Measurements from ENCODE around the gene SLC16A1. TPM values are rescaled to one million over a fixed set of nuclear protein-coding genes. Genes with fewer than 3 reads are reported as not detected.

Gene SLC16A1
- total RNA-seq, 1 donor, result 77.1 TPM

- Histone ChIP-seq H4K20me1 (ENCODE audit: insufficient read depth, low read length) (no peaks in the 10 kb centered on the region), H3K4me2 (ENCODE audit: insufficient read depth, low read length) (peak overlapping the region; percentile 40), H3K27me3 (ENCODE audit: insufficient read depth, low read length) (no peaks in the 10 kb centered on the region), H3K4me3 (ENCODE audit: insufficient read depth, low read length) (no peak overlapping the region), H3K36me3 (ENCODE audit: insufficient read depth, low read length) (no peaks in the 10 kb centered on the region), H3K79me2 (ENCODE audit: insufficient read depth, low read length) (no peaks in the 10 kb centered on the region), H3K9me3 (ENCODE audit: low read depth, low read length) (no peaks in the 10 kb centered on the region), H3K4me1 (ENCODE audit: insufficient read depth, low read length) (peaks cover 24% of the 10 kb centered on the region), H2AFZ (ENCODE audit: low read length) (no peak overlapping the region), H3K27ac (ENCODE audit: low read depth, low read length) (peak overlapping the region; percentile 36)
- TF ChIP-seq CTCF (IDR thresholded peaks at IDR 0.05; ENCODE audit: extremely low read depth, low read depth, low read length), result no peak
- DNase-seq (ENCODE audit: insufficient read length, low spot score, missing footprints), result no peak
Measured at GRCh38 chr1:112904831-112905261, 51.1 kb downstream of the SLC16A1 start.

GRCh38 chr1:112904071-112904830 is 51.7 kb downstream of the SLC16A1 start:
- TF ChIP-seq CTCF (IDR thresholded peaks at IDR 0.05; ENCODE audit: extremely low read depth, low read depth, low read length), result no peak
- peak overlapping the region; percentile 36 for H3K27ac ChIP-seq (ENCODE audit: low read depth, low read length)
- H3K4me3 ChIP-seq (ENCODE audit: insufficient read depth, low read length), result no peak overlapping the region
- no peaks in the 10 kb centered on the region for H3K36me3 ChIP-seq (ENCODE audit: insufficient read depth, low read length)
- no peaks in the 10 kb centered on the region for H3K79me2 ChIP-seq (ENCODE audit: insufficient read depth, low read length)
- H3K4me1 ChIP-seq (ENCODE audit: insufficient read depth, low read length), result peaks cover 24% of the 10 kb centered on the region
- no peaks in the 10 kb centered on the region for H4K20me1 ChIP-seq (ENCODE audit: insufficient read depth, low read length)
- DNase-seq (ENCODE audit: insufficient read length, low spot score, missing footprints), result no peak
- peak overlapping the region; percentile 40 for H3K4me2 ChIP-seq (ENCODE audit: insufficient read depth, low read length)
- H3K27me3 ChIP-seq (ENCODE audit: insufficient read depth, low read length), result no peaks in the 10 kb centered on the region
- H3K9me3 ChIP-seq (ENCODE audit: low read depth, low read length), result no peaks in the 10 kb centered on the region
- peak overlapping the region; percentile 36 for H2AFZ ChIP-seq (ENCODE audit: low read length)

GRCh38 chr1:112902221-112902620 is 53.8 kb downstream of the SLC16A1 start:
- no peaks in the 10 kb centered on the region for H3K9me3 ChIP-seq (ENCODE audit: low read depth, low read length)
- H3K36me3 ChIP-seq (ENCODE audit: insufficient read depth, low read length), result no peaks in the 10 kb centered on the region
- no peak overlapping the region for H3K27ac ChIP-seq (ENCODE audit: low read depth, low read length)
- H3K4me1 ChIP-seq (ENCODE audit: insufficient read depth, low read length), result peaks cover 24% of the 10 kb centered on the region
- no peaks in the 10 kb centered on the region for H4K20me1 ChIP-seq (ENCODE audit: insufficient read depth, low read length)
- no peaks in the 10 kb centered on the region for H3K27me3 ChIP-seq (ENCODE audit: insufficient read depth, low read length)
- DNase-seq (ENCODE audit: insufficient read length, low spot score, missing footprints), result no peak
- no peak overlapping the region for H2AFZ ChIP-seq (ENCODE audit: low read length)
- no peaks in the 10 kb centered on the region for H3K79me2 ChIP-seq (ENCODE audit: insufficient read depth, low read length)
- no peak overlapping the region for H3K4me3 ChIP-seq (ENCODE audit: insufficient read depth, low read length)
- H3K4me2 ChIP-seq (ENCODE audit: insufficient read depth, low read length), result no peak overlapping the region
- no peak for TF ChIP-seq CTCF (IDR thresholded peaks at IDR 0.05; ENCODE audit: extremely low read depth, low read depth, low read length)

- Histone ChIP-seq H3K27me3 (ENCODE audit: insufficient read depth, low read length) (no peaks in the 10 kb centered on the region), H3K4me2 (ENCODE audit: insufficient read depth, low read length) (no peak overlapping the region), H3K79me2 (ENCODE audit: insufficient read depth, low read length) (no peaks in the 10 kb centered on the region), H3K4me1 (ENCODE audit: insufficient read depth, low read length) (peaks cover 24% of the 10 kb centered on the region), H2AFZ (ENCODE audit: low read length) (no peak overlapping the region), H3K9me3 (ENCODE audit: low read depth, low read length) (no peaks in the 10 kb centered on the region), H3K27ac (ENCODE audit: low read depth, low read length) (no peak overlapping the region), H3K4me3 (ENCODE audit: insufficient read depth, low read length) (no peak overlapping the region), H4K20me1 (ENCODE audit: insufficient read depth, low read length) (no peaks in the 10 kb centered on the region), H3K36me3 (ENCODE audit: insufficient read depth, low read length) (no peaks in the 10 kb centered on the region)
- no peak for TF ChIP-seq CTCF (IDR thresholded peaks at IDR 0.05; ENCODE audit: extremely low read depth, low read depth, low read length)
- no peak for DNase-seq (ENCODE audit: insufficient read length, low spot score, missing footprints)
Measured at GRCh38 chr1:112901387-112901786, 54.6 kb downstream of the SLC16A1 start.

Measured in osteoblast (primary cell).